GM21619 (cell line): ENCODE data around the gene ANGPTL4.
A peak's percentile ranks its signal among the peaks of the same experiment; 100 is the strongest.
"Not testable (repeated sequence)": the region's sequence is repeated elsewhere in the genome, so short reads cannot be mapped to it uniquely, and the experiment has no call there.

Experiments used
- ATAC-seq: cut with Tn5 transposase; IDR thresholded peaks from one replicate; pipeline ENCODE4 v1.9.1; 2021; ENCODE audit not compliant: unreplicated experiment

Gene ANGPTL4

GRCh38 chr19:8388612-8388958 lies 24.6 kb downstream of the ANGPTL4 start:
- ATAC-seq: no peak

DNA sequence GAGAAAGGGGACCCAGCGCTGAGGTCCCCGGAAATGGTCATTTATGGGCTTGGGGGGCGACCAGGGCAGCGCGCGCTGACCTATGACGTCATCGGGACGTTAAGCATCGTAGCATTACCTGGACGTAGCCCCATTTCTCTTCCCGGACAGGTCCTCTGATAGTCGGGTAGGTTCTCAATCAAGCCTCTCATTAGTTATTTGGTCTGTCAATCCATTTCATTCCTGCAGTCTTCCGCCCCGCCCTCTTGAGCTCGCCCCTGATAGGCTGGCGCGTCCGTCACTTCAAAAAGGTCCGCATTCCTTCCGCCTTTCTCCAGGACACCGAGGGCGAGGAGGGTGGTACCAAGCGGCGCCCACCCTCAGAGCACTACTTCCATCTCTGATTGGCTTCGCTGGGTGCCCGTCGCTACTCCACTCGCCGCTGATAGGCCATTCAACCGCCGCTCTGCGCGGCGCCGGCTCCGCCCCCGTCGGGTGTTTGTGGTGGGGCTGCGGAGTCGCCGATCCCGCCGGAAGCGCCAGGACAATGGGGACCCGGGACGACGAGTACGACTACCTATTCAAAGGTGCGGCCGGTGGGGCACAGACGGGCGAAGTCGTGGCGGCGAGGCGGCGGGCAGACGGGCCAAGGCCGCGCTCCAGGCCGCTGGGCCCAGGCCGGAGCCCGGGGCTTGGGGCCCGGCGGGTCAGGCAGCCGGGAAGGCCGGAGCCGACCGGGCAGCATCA lies 26.1 kb downstream of the ANGPTL4 start, which contains the start of gene RAB11B:
TSS of gene RAB11B (plus strand) at position 470 of the 726 bp plus-strand sequence. CDS start at position 527, 57 bp downstream.
- peak; percentile 87 for ATAC-seq

GRCh38 chr19:8390617-8390981 lies 26.6 kb downstream of the ANGPTL4 start:
- peak; percentile 21 for ATAC-seq

- ATAC-seq: no peak
Observed at GRCh38 chr19:8391198-8392016, 27.5 kb downstream of the ANGPTL4 start.

GRCh38 chr19:8392017-8392591 lies 28.1 kb downstream of the ANGPTL4 start:
- ATAC-seq: no peak

DNA sequence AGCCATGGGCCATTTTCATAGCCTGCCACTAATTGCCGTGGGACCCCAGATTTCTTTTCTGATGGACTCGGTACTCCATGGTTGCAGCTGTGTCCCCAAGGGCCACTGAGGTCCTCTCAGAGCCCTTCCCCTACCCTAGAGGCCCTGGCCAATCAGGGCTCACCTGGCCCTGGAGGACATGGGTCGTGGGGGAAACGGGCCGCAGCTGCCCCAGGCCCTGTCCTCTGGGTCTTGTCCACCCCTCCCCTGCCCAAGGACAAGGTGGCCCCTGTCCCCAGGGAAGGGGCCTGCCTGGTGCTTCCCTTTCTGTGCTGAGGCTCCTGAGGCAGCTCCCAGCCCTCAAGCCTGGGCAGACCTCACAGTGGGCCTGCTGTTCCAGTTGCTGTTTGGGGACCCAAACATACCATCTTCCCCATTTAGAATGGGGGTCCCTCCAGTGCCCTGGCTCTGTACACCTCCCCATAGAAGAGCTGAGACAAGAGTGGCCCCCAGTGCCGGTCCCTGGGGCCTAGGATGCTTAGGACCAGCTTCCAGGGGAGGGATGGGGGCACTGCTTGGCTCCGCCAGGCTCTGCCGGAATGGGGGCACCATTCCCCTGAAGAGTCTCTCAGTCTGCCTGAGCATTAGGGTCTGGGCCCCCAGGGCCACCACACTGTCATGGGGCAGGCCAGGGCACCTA lies 29.4 kb downstream of the ANGPTL4 start:
- ATAC-seq: no peak

- no peak for ATAC-seq
Observed at GRCh38 chr19:8393871-8394250, 29.9 kb downstream of the ANGPTL4 start.

- no peak for ATAC-seq
Observed at GRCh38 chr19:8395621-8396082, 31.7 kb downstream of the ANGPTL4 start.

GRCh38 chr19:8396185-8396562 lies 32.2 kb downstream of the ANGPTL4 start:
- ATAC-seq: no peak

- no peak for ATAC-seq
Observed at GRCh38 chr19:8396563-8397203, 32.7 kb downstream of the ANGPTL4 start.

GRCh38 chr19:8397271-8397670 lies 33.3 kb downstream of the ANGPTL4 start:
- no peak for ATAC-seq

DNA sequence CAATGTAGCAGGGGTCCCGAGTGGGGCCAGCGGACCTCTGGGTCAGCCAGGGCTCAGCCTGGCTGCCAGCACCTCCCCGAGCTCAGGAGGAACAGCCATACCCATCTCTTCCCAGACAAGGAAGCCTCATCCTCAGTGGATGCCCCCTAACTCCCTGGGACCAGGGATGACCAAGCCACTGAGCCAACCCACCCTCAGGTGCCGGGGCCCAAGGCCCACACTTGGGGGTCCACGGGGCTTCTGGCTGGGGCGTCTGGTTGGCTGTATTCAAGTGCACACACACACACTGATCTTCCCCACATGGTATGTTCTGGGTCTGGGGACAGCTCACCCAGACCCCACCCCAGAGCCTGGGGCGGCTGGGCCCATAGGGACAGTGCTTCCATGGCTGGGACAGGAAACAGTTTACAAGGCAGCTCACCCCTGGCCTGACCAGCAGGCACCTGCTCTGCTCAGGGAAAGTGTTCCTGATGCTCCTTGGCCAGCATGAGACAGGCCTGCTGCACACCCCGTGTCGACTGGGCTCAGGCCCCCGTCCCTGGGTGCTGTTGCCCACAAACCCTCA lies 33.9 kb downstream of the ANGPTL4 start:
- no peak for ATAC-seq

DNA sequence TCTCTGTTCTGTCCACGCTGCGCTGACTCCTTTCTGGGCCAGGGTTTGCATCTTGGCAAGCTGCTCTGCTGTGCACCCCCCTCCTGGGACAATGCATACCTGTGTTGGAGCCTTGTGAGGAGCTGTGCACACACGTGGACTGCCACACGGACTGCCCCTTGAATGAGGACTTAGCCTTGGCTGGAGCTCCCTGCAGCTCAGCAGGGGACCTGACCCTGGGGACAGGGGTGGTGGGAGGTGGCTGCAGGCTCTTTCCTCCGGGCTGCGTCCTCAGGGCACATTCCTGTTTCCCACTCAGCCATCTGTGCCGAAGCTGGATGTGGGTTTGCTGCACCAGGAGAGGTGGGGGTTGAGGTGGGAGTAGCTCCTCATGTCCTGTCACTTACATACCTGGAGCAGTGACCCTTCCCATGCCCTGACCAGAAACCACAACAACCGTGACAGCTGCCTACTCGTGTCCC lies 34.4 kb downstream of the ANGPTL4 start:
- ATAC-seq: no peak

- ATAC-seq: no peak
Observed at GRCh38 chr19:8399681-8400188, 35.8 kb downstream of the ANGPTL4 start.

DNA sequence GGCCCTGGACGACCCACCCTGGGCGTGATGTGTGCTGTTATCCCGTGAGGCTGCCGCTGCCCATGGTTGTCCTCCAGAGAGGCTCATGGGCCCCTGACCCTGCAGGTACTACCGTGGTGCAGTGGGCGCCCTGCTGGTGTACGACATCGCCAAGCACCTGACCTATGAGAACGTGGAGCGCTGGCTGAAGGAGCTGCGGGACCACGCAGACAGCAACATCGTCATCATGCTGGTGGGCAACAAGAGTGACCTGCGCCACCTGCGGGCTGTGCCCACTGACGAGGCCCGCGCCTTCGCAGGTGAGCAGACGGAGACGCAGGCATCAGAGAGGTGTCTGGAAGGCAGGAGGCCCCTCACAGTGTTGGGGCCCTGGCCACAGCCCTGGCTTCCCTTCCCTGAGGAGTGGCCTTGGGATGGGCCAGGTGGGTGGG lies 38.0 kb downstream of the ANGPTL4 start:
- ATAC-seq: no peak

DNA sequence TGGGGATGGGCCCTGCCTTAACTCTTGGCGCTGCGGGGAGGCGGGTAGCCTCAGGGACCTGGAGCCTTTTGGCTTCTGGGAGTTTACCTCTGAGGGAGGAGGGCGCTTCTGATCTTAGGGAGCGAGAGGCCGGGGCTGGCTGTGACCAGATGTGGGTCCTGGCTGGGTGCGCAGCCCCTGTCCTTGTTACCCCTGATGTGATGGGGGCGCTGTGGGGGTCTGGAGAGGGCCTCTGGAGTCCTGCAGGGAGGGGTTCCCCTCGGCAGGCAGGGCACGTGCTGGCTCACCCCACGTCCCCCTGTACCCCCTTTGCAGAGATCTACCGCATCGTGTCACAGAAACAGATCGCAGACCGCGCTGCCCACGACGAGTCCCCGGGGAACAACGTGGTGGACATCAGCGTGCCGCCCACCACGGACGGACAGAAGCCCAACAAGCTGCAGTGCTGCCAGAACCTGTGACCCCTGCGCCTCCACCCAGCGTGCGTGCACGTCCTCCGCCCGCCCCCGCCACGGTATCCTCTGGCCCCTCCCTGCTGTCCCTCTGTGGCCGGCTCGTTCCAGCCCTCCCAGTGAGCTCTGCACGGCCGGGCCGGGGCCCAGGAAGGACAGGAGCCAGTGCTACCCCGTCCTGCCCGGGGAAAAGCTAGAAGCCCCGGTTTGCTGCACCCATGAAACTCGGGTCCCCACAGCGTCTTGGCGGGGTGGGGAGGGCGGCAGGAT lies 39.3 kb downstream of the ANGPTL4 start:
- no peak for ATAC-seq

GRCh38 chr19:8403820-8404109 lies 39.8 kb downstream of the ANGPTL4 start:
- no peak for ATAC-seq

DNA sequence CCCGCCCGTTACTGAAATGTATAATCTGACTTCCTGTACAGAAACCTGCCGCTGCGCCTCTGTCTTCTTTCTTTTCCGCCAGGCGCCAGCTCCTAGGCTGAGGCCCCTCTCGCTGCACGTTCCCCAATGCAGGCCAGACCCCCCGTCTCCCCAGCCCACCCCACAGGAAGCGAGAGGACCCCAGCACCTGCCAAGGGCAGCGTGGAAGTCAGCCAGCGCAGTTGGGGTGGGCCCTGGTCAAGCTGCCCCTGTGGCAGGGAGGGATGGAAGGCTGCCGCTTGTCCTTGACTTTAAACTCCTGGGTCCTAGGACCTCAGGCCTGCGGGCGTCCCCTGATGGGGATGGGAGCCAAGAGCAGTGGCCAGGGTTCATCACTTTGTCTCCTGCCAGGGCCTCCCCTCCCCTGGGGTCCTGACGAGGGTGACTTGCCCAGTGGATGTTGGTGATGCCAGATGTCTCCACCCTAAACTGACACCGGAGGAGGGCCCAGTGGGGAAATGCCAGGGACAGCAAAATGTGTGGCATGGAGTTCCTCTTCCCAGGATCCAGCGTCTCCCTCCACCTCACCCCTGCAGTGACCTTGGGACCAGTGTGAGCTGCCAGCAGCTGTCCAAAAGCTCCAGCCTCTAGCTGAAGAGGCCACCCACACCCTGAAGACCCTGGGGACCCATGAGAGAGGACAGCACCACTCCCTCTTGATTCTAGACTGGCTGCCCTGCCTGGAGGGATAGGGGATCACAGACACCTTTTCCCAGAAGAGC lies 40.6 kb downstream of the ANGPTL4 start:
- ATAC-seq: no peak

DNA sequence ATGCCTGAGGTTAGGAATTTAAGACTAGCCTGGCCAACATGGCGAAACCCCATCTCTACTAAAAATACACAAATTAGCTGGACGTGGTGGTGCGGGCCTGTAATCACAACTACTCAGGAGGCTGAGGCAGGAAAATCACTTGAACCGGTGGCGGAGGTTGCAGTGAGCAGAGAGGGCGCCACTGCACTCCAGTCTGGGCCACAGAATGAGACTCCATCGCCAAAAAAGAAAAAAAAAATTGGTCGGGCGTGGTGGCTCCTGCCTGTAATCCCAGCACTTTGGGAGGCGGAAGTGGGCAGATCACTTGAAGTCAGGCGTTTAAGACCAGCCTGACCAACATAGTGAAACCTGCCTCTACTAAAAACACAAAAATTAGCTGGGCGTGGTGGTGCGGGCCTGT lies 46.8 kb downstream of the ANGPTL4 start:
- ATAC-seq: not testable (repeated sequence)
